OCI-LY3 (cell line): Measurements from ENCODE around the gene USP3.

Source experiments
- EZH2phosphoT487 ChIP-seq: fragments of 200-600 bp; shearing (Covaris generic); IDR thresholded peaks from 2 replicates; pipeline ENCODE4 v1.6.1; 2018; ENCODE audit warnings: antibody characterized with exemption, mixed run types, low read depth
- TF ChIP-seq, protein P1 (sequence below): fragments of 200-600, 300-600 bp; sonication (generic); IDR thresholded peaks from 2 replicates; pipeline ENCODE4 v1.5.1; 2014; ENCODE audit warnings: antibody characterized with exemption, low read length, low read depth

DNA sequence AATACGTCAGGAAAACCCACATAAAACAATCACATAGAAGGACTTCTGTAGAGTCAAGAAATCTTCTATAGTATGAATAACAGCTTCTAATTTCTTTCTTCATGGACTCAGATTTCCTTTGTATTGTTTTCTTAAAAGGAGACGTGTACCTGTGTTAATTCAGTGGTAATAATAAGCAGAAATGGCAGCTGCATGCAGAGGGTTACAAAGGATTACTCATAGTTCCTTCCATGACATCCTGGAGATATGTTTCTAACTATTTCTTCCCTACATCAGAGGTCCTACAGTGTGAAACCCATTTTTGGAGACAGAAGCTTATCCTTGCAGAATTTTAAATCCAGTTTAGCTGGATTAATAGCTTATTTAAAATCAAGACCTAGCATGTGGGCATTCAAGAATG is 128.9 kb downstream of the USP3 start:
- TF ChIP-seq, protein P1, sequence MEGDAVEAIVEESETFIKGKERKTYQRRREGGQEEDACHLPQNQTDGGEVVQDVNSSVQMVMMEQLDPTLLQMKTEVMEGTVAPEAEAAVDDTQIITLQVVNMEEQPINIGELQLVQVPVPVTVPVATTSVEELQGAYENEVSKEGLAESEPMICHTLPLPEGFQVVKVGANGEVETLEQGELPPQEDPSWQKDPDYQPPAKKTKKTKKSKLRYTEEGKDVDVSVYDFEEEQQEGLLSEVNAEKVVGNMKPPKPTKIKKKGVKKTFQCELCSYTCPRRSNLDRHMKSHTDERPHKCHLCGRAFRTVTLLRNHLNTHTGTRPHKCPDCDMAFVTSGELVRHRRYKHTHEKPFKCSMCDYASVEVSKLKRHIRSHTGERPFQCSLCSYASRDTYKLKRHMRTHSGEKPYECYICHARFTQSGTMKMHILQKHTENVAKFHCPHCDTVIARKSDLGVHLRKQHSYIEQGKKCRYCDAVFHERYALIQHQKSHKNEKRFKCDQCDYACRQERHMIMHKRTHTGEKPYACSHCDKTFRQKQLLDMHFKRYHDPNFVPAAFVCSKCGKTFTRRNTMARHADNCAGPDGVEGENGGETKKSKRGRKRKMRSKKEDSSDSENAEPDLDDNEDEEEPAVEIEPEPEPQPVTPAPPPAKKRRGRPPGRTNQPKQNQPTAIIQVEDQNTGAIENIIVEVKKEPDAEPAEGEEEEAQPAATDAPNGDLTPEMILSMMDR = no peak
- no peak for TF ChIP-seq EZH2phosphoT487
